T-helper 17 cell (primary cell): ENCODE results near the gene COPRS. TPM values are rescaled to one million over a fixed set of nuclear protein-coding genes. Genes with fewer than 3 reads are reported as not detected.
A peak's percentile ranks its signal among the peaks of the same experiment; 100 is the strongest.

Experiments
- ATAC-seq: fragments of 150-1000 bp; cut with Tn5 transposase; 2 replicates; pipeline ENCODE4 v1.10.0; 2021; ENCODE audit warnings: mild to moderate bottlenecking, moderate library complexity
- DNase-seq, 3 donors: peaks; one replicate each; pipeline versions ENCODE4 v3.0.0 to v3.0.0-alpha.2; 2020 to 2021
- H3K9me3 ChIP-seq: one replicate; pipeline ENCODE4 v1.7.0; 2013; ENCODE audit warnings: low read length, mild to moderate bottlenecking; ENCODE audit not compliant: control insufficient read depth, poor library complexity, severe bottlenecking
- H3K27ac Mint-ChIP-seq: one replicate; pipeline ENCODE4 v1.8.0; 2022; ENCODE audit warnings: mild to moderate bottlenecking, moderate library complexity, mixed read lengths
- H3K27me3 Mint-ChIP-seq: one replicate; pipeline ENCODE4 v1.8.0; 2022; ENCODE audit warnings: mixed read lengths
- H3K36me3 Mint-ChIP-seq: one replicate; pipeline ENCODE4 v1.8.0; 2022; ENCODE audit warnings: low read depth, mixed read lengths
- H3K4me1 Mint-ChIP-seq: one replicate; pipeline ENCODE4 v1.8.0; 2022; ENCODE audit warnings: mild to moderate bottlenecking, mixed read lengths
- H3K4me3 Mint-ChIP-seq: one replicate; pipeline ENCODE4 v1.8.0; 2022; ENCODE audit warnings: mild to moderate bottlenecking, moderate library complexity, mixed read lengths
- total RNA-seq, 4 donors: library from RNA in 2 of 4; stranded (reverse) in 2 of 4; gene quantifications; one replicate each; pipeline ENCODE4 v1.2.3 and lab custom pipeline; 2022 to 2026

Gene COPRS
- total RNA-seq, 2 donors from 2014 or later = 3.2 to 3.5 TPM

GRCh38 chr17:31869797-31870568, 10.9 kb upstream of the COPRS start:
- H3K36me3 Mint-ChIP-seq = peaks cover 2% of the 10 kb centered on the region
- ATAC-seq (no peak), DNase-seq (no peak)
- no peaks in the 10 kb centered on the region for H3K27me3 Mint-ChIP-seq
- H3K9me3 ChIP-seq = no peaks in the 10 kb centered on the region
- peaks cover 2% of the 10 kb centered on the region for H3K4me1 Mint-ChIP-seq
- H3K4me3 Mint-ChIP-seq = no peak overlapping the region
- no peak overlapping the region for H3K27ac Mint-ChIP-seq

GRCh38 chr17:31869031-31869430, 10.0 kb upstream of the COPRS start:
- Mint-ChIP-seq H3K4me3 (no peak overlapping the region), H3K27me3 (no peaks in the 10 kb centered on the region), H3K27ac (no peak overlapping the region), H3K36me3 (peaks cover 2% of the 10 kb centered on the region), H3K4me1 (peaks cover 2% of the 10 kb centered on the region)
- ATAC-seq = no peak
- DNase-seq = no peak
- H3K9me3 ChIP-seq = no peaks in the 10 kb centered on the region

GRCh38 chr17:31859487-31860008, 504 bp upstream of the COPRS start:
- Mint-ChIP-seq H3K4me3 (peak overlapping the region; percentile 93), H3K4me1 (peaks cover 16% of the 10 kb centered on the region), H3K27me3 (no peaks in the 10 kb centered on the region), H3K27ac (peak overlapping the region; percentile 85), H3K36me3 (peaks cover 2% of the 10 kb centered on the region)
- no peak for DNase-seq
- no peak for ATAC-seq
- no peaks in the 10 kb centered on the region for H3K9me3 ChIP-seq

- Mint-ChIP-seq H3K27me3 (no peaks in the 10 kb centered on the region), H3K4me3 (peak overlapping the region; percentile 90), H3K4me1 (peaks cover 16% of the 10 kb centered on the region), H3K36me3 (no peaks in the 10 kb centered on the region), H3K27ac (peak overlapping the region; percentile 88)
- no peaks in the 10 kb centered on the region for H3K9me3 ChIP-seq
- peak; percentile 20 for ATAC-seq
- no peak for DNase-seq
These were observed 963 bp downstream of the COPRS start for GRCh38 chr17:31857920-31858641.

GRCh38 chr17:31856750-31857149, 2.3 kb downstream of the COPRS start:
- Mint-ChIP-seq H3K27ac (no peak overlapping the region), H3K4me3 (no peak overlapping the region), H3K36me3 (no peaks in the 10 kb centered on the region), H3K4me1 (peaks cover 16% of the 10 kb centered on the region), H3K27me3 (no peaks in the 10 kb centered on the region)
- ATAC-seq = no peak
- no peaks in the 10 kb centered on the region for H3K9me3 ChIP-seq
- DNase-seq = no peak

GRCh38 chr17:31854672-31855071, 4.4 kb downstream of the COPRS start:
- Mint-ChIP-seq H3K27ac (no peak overlapping the region), H3K4me3 (no peak overlapping the region), H3K4me1 (peaks cover 14% of the 10 kb centered on the region), H3K36me3 (no peaks in the 10 kb centered on the region), H3K27me3 (no peaks in the 10 kb centered on the region)
- DNase-seq (no peak), ATAC-seq (no peak)
- H3K9me3 ChIP-seq = no peaks in the 10 kb centered on the region

- ATAC-seq = no peak
- Mint-ChIP-seq H3K27ac (no peak overlapping the region), H3K27me3 (no peaks in the 10 kb centered on the region), H3K36me3 (no peaks in the 10 kb centered on the region), H3K4me1 (peaks cover 13% of the 10 kb centered on the region), H3K4me3 (no peak overlapping the region)
- no peak for DNase-seq
- no peaks in the 10 kb centered on the region for H3K9me3 ChIP-seq
These were observed 5.1 kb downstream of the COPRS start for GRCh38 chr17:31853911-31854470.

- H3K4me1 Mint-ChIP-seq = no peaks in the 10 kb centered on the region
- H3K27me3 Mint-ChIP-seq = peaks cover 13% of the 10 kb centered on the region
- peak overlapping the region; percentile 79 for H3K27ac Mint-ChIP-seq
- no peaks in the 10 kb centered on the region for H3K9me3 ChIP-seq
- H3K4me3 Mint-ChIP-seq = no peak overlapping the region
- ATAC-seq (no peak), DNase-seq (no peak)
- no peaks in the 10 kb centered on the region for H3K36me3 Mint-ChIP-seq
These were observed 13.8 kb downstream of the COPRS start for GRCh38 chr17:31845291-31845690.

GRCh38 chr17:31843070-31843745, 15.8 kb downstream of the COPRS start:
- no peaks in the 10 kb centered on the region for H3K4me1 Mint-ChIP-seq
- peaks cover 13% of the 10 kb centered on the region for H3K27me3 Mint-ChIP-seq
- ATAC-seq (no peak), DNase-seq (no peak)
- no peaks in the 10 kb centered on the region for H3K36me3 Mint-ChIP-seq
- no peak overlapping the region for H3K27ac Mint-ChIP-seq
- no peaks in the 10 kb centered on the region for H3K9me3 ChIP-seq
- no peak overlapping the region for H3K4me3 Mint-ChIP-seq

GRCh38 chr17:31842195-31843069, 16.6 kb downstream of the COPRS start:
- Mint-ChIP-seq H3K27ac (no peak overlapping the region), H3K4me1 (no peaks in the 10 kb centered on the region), H3K36me3 (no peaks in the 10 kb centered on the region), H3K4me3 (no peak overlapping the region), H3K27me3 (peaks cover 19% of the 10 kb centered on the region)
- DNase-seq = peak; percentile 28 to 39 (median 31)
- ATAC-seq = peak; percentile 88
- no peaks in the 10 kb centered on the region for H3K9me3 ChIP-seq

- no peaks in the 10 kb centered on the region for H3K4me1 Mint-ChIP-seq
- DNase-seq (no peak), ATAC-seq (no peak)
- H3K27ac Mint-ChIP-seq = no peak overlapping the region
- H3K36me3 Mint-ChIP-seq = no peaks in the 10 kb centered on the region
- H3K27me3 Mint-ChIP-seq = peaks cover 22% of the 10 kb centered on the region
- no peaks in the 10 kb centered on the region for H3K9me3 ChIP-seq
- H3K4me3 Mint-ChIP-seq = no peak overlapping the region
These were observed 17.2 kb downstream of the COPRS start for GRCh38 chr17:31841850-31842194.

GRCh38 chr17:31838636-31839225, 20.3 kb downstream of the COPRS start:
- Mint-ChIP-seq H3K36me3 (peaks cover 2% of the 10 kb centered on the region), H3K4me1 (peaks cover 3% of the 10 kb centered on the region), H3K27ac (no peak overlapping the region), H3K27me3 (peaks cover 9% of the 10 kb centered on the region), H3K4me3 (no peak overlapping the region)
- DNase-seq = no peak
- no peak for ATAC-seq
- H3K9me3 ChIP-seq = no peaks in the 10 kb centered on the region
